Measurements from ENCODE around the gene ELOVL4.

- TF ChIP-seq, protein P1, sequence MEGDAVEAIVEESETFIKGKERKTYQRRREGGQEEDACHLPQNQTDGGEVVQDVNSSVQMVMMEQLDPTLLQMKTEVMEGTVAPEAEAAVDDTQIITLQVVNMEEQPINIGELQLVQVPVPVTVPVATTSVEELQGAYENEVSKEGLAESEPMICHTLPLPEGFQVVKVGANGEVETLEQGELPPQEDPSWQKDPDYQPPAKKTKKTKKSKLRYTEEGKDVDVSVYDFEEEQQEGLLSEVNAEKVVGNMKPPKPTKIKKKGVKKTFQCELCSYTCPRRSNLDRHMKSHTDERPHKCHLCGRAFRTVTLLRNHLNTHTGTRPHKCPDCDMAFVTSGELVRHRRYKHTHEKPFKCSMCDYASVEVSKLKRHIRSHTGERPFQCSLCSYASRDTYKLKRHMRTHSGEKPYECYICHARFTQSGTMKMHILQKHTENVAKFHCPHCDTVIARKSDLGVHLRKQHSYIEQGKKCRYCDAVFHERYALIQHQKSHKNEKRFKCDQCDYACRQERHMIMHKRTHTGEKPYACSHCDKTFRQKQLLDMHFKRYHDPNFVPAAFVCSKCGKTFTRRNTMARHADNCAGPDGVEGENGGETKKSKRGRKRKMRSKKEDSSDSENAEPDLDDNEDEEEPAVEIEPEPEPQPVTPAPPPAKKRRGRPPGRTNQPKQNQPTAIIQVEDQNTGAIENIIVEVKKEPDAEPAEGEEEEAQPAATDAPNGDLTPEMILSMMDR (IDR thresholded peaks at IDR 0.05; ENCODE audit: insufficient read depth, low read length, poor library complexity, severe bottlenecking): no peak
- TF ChIP-seq EZH2phosphoT487 (conservative IDR thresholded peaks at IDR 0.05; ENCODE audit: low read length): no peak
Observed at GRCh38 chr6:79928478-79928998, 18.8 kb downstream of the ELOVL4 start.

Measured in SU-DHL-6 (cell line).